HG02571 (cell line): ENCODE measurements around the gene STARD10.

Source experiments
- ATAC-seq: cut with Tn5 transposase; IDR thresholded peaks from one replicate; pipeline ENCODE4 v1.9.1; 2021; ENCODE audit warnings: mild to moderate bottlenecking, moderate library complexity; ENCODE audit not compliant: unreplicated experiment

The STARD10 gene

DNA sequence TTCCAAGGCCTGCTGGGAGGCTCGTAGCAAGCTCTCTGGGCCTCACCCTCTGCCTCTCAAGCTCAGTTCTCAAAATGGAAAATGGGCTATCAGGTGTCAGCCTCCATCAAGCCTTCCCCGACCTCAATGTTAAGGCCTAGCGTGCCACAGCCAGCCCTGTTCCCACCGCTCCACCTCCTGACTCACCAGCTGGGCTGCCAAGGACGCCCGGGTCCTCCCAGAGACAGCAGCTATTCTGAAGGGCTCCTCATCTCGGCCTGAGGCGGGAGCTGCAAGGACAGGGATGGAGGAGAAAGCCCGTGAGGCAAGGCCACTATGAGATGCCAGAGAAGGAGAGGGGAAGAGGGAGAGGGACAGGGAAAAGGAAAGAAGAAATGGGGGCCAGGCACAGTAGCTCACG, 61.5 kb downstream of the STARD10 start:
- no peak for ATAC-seq

DNA sequence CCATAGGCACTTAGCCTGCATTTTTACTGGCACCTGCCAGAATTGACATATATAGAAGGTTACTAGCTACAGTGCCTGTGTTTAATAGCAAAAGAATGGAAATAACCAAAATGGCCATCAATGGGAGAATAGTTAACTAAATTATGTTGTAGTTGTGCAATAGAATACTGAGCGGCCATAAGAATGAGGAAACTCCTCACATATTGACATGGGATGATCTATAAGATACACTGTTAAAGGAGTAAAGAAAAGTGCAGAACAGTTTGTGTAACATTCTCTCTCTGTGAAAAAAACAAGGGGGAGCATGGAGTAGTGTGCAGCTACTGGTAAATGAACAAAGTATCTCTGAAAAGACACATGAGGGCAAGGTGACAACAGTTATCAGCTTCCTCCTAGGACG, 63.1 kb downstream of the STARD10 start:
- ATAC-seq: no peak

DNA sequence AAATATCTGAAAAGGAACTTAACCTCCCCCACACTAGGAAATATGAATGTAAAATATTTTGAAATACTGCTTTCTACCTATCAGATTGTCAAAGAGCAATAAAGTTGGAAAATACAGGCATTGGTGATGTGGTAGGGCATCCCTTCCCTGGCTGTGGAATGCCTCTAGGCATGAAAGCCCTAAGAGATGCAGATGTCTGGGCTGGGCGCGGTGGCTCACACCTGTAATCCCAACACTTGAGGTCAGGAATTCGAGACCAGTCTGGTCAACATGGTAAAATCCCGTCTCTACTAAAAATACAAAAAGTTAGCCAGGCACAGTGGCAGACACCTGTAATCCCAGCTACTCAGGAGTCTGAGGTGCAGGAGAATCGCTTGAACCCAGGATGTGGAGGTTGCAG, 63.6 kb downstream of the STARD10 start:
- ATAC-seq: no peak

DNA sequence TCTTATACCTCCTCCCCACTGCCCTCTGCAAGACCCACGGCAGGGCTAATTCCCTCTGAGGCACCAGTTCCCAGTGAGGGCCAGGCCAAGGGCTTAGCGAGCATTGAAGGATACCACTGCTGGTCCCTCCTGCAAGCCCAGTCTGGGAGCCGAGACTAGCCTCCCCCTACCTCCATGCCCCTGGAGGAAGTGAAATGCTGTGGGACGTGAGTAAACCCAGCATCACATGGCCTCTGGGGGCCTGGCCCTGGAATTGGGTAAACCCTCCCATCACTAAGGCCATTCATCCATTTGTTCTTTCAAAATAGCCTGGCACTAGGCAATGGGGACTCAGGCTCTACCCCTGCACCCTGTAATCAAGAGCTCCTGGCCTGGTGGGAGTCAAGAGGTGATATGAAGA, 66.3 kb downstream of the STARD10 start:
- no peak for ATAC-seq

DNA sequence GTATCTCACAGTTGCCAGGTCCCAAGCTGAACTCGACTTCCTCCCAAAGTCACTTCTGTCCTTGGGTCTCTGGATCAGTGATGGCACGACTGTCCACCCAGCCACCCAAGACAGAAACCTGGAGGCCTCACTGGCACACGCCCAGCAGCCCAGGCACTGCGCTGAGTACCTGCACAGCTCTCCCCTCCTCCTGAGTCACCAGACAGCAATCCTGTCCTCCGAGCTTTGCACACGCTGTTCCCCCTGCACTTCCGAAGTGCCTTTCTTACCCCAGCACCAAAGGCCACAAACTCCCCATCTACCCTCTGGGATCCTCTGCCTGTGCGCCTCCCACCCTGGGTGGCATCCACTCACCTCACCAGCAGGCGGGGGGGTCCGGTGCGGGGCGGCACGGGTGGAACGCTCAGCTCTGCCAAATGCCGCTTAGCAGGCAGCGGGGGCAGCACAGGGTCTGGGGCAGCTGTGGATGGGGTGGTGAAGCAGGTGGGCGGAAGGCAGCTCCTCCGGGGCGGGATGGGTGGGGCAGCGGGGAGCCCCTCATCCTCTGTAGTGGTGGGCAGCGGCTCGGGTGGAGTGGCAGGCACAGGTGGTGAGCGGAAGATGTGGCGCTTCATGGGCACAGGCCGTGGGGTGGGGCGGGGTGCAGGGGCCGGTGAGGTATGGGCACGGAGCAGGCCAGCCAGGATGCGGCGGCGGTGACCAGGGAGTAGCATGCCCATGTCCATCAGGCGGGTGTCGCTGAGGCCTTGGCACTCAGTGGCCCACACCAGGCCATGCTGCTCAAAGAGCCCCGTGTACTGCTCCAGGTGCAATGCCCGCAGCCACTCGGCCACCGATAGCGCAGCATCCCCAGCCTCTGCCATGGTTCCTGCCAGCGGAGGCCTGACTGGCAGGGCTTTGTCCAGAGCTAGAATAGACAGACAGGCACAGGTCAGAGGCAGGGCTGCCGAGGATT, 67.3 kb downstream of the STARD10 start:
- ATAC-seq: no peak

DNA sequence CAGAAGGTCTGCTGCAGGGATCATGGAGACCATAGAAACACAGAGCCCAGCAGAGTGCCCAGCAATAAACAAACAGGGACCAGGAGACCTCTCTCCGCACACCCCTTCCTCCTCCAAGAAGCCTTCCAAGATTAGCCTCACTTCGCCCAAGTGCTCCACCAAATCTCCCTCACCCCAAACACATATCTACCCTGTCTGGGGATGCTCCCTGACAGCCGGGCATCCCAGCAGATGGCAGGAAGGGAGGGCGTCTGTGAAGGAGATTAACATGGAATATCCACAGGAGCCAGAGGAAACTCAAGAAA, 68.2 kb downstream of the STARD10 start:
- ATAC-seq: no peak

DNA sequence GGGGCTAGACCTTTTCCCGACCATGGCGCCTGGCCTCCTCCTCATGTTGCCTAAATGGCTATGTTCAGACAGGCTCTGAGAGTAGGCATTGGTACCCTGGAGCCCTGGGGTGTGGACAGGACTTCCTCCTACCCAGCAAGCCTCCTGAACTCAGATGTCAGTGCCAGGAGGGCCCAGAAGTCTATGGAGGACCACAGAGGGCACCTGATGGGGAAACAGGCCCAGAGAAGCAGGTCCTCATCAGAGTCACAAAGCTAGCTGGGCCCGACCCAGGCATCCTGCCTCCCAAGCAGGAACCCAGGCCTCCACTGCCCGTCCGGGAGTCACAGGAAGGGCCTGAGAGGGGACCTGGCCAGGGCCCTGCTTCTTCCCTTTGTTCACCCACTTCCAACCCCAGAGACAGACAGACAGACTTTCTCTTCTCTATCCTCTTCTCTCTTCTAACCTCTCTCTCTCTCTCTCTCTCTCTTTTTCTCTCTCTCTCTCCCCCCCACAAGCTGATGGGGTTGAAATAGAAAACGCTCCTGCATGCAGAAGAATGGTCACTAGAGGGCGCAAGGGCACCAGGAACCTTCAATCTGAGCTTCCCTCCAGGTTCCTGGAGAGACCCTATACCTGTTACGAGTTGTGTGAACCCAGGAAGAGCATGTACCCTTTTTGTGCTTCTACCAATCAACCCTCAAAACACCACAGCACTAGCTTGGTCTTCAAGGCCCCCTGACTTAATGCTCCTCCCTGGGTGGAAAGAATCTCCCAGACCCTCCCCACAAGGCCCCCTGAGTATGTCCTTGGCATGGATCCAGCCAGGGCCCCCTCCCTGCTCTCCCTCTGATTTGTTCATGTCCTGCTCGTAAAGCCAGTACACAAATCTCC, 68.8 kb downstream of the STARD10 start:
- no peak for ATAC-seq

DNA sequence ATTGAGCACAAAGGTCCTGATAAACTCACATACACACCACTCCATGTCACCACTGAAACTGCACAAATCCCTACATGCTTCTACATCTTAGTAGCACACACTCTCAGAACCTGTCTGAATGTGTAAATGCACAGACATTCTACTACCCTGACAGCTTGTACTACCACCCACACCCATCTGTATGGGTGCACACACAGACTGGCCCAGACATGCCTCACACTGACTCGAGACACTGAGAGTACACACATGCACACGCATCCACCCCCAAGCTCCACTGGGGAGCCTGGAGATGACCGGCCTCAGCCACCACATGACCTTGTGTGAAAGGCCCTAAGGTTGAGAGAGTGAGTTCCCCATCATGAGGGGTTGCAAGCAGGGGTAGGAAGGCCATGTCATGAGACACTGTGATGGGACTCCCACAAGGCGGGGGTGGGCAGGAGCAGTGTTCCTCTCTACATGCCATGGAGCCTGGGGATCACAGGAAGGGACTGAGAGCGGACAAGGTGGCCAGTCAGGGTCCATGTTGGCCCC, 69.8 kb downstream of the STARD10 start:
- ATAC-seq: no peak

DNA sequence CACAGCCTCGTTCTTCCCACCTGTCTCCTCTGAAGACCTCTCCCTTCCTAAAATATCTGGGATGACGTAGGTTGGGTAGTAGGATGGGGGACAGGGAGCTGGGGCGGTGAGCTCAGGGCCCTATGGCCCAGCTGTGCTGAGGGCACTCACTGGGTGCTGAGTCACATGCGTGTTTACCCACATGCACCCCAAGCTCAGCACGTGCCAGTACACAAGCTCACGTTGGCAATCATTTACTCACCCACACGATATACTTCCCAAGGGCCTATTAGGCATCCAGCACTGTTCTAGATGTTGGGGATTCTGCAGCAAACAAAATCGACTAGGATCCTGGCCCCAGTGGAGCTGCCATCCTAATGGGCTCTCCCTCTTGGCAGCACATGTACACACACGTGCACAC, 70.3 kb downstream of the STARD10 start:
- ATAC-seq: no peak

DNA sequence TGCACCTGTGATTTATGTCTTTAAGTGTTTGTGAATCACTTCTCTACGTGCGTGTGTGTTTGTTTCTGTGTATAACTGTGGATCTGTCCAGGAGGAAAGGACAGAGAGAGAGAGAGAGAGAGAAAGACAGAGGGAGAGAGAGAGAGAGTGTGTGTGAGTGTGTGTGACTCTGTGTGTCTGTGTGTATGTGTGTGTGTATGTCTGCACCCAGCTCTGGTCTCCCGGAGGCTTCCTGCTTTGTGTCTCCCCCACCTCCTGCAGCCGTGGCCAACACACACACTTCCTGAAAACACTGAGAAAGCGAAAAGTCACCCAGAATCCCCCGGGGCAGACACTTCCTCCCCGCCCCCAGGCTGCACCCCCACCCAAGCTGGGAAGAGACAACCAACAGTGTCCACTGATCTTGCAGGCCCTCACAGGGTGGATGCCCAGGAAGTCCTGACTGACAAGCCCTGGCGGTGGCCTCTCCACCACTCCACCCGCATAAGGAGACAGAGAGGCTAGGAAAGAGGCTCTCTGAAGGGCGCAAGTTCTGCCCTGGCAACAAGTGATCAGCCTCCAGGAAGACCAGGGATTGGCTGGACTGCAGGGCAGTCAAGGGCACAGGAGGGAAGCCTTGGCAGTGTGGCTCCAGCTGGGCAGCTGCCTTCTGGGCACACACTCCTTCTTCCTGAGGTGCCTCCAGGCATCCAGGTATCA, 71.6 kb downstream of the STARD10 start:
- ATAC-seq: peak; percentile 67

DNA sequence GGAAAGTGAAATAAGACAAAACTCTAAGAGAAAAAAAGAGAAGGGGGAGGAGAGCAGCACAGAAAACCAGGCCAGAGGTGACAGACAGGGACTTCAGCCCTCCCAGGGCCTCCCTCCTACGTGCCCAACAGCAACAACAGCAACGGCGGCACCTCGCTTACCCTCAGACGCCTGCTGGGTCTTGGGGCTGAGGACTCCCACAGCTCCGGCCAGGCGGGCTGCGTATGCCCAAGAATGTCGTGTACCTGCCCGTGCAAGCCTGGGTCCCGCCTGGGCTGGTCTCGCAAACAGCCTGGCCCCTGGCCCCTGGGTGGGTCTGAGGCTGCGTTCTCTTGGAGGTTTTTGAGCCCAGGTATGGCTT, 72.2 kb downstream of the STARD10 start:
- ATAC-seq: no peak

DNA sequence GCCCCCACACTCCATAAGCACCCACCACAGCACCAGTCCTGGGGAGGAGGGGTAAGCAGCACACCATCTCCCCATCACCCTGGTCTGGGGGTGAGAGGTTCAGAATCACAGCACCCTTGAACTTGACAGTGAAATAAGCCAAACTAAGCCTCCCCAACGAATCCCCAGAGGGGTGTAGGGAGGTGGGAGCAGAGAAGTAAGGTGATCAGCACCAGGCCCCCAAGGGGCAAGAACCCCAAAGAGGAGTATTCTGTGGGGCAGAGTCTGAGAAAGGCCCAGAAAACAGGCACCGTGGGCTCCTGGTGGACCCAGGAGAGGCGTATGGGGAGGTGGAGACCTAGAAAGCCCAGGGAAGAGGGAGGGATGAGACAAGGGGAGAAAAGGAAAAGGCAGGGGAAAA, 72.6 kb downstream of the STARD10 start:
- no peak for ATAC-seq

DNA sequence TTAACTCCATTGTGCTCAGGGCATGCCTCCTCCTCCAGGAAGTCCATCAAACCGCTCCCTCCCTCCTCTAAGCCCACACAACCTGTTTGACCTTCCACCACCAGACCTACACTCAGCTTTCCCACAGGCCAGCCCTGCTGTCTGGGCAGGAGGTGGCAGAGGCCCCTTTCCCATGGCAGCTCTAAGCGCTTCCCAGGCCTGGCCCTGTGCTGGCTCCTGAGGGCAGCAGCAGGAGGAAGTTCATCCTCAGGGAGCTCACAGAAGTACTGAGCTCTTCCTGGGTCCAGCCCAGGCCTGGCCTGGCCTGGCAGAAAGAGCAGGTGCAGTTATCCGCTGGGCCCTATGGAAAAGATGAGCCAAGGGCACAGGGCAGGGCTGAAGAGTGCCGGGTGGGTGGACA, 73.1 kb downstream of the STARD10 start:
- ATAC-seq: no peak

DNA sequence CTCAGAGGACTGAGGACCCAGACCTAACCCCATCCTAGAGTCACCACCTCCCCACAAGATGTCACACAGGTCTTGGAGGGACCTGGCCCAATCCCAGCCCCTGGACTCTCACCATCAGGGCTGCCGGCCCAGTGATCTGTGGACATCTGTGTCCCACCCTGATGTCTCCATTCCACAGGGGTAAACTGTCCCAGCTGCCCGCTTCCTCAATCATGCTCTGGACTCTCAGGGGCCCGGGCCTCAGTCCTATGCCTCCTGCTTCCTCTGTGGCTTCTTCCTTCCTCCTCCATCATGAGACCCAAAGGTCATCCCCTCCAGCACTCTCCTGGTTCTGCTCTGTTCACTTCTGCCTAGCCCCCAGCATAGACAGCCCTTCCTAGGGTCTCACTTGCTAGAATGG, 73.8 kb downstream of the STARD10 start:
- ATAC-seq: no peak

DNA sequence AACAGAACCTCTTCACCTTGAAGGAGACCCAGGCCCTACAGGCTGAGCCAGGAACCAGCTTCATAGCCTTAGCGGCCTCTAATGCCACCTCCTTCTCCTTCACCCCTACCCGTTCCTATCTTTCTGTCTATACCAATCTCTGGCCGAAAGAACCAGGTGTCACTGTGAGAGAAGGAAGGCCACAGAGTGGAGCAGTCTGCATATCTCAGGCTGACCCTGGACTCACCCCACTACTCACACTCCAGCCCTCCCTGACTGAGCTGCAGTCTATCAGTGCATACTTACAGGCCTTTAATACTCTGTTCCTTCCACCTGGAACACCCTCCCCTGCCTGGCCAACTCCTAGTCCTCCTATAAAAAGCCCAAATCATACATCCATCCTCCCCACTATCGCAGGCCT, 74.3 kb downstream of the STARD10 start:
- no peak for ATAC-seq

DNA sequence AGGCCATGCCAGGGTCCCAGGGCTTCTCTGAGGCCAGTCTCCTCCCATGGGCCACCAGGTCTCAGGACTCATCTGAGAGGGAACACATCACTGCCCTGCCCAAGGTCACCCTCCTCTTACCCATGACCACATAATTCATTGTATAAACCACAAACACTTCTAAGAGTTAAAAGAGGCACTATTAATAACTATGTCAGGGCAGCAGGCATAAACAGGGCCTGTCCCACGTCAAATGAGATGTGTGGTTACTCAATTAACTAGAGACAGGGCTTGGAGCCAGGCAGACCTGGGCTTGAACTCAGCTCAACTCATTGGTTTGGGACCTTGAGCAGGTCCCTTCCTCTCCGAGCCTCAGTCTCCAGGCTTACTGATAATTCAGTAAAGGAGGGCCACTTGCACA, 74.7 kb downstream of the STARD10 start:
- ATAC-seq: no peak

DNA sequence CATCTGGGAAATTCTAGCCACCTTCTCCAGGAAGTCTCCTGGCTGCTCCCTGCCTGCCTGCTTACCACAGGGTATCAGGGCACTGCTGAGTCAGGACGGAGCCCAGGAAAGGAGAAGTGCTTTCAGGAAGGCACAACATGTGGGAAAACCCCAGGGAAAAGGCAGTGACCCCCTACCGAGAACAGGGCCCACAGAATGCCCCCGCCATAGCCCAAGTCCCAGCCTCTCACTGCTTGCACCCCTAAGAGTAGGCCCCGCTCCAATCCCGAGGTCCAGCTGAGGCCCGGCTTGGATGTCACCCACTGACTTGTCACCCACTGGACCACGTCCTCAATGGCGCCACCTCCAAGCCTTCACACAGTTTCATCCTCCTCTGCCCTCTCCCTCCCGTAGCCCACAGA, 75.7 kb downstream of the STARD10 start:
- no peak for ATAC-seq

DNA sequence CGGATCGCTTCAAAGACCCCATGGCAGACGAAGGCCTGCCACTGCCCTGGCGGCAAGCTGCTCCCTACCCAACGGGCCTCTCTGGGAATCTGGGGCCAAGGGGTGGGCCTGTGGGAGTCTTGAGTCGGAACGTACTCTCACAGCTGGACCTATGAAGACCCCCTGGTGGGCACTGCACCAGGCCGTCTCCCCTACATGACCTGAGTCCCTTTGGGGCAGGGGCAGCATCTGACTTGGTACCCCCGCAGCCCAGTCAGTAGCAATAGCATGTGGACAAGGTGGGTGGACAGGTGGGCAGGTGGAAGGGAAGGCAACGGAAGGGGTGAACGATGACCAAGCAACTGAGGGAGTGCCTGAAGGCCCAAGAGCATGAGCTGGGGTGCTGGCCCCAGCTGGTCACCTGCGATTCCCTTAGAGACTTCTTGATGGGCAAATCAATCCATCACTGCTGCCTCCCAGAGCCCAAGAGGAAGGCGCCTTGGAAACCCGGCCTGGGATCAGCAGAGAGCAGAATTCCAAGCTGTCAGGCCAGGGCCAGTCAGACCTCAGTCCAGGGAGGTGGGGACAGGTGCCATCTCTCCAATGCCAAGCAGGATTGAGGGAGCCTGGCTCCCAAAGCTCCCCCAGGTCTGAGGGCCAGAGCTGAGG, 76.9 kb downstream of the STARD10 start:
- no peak for ATAC-seq

DNA sequence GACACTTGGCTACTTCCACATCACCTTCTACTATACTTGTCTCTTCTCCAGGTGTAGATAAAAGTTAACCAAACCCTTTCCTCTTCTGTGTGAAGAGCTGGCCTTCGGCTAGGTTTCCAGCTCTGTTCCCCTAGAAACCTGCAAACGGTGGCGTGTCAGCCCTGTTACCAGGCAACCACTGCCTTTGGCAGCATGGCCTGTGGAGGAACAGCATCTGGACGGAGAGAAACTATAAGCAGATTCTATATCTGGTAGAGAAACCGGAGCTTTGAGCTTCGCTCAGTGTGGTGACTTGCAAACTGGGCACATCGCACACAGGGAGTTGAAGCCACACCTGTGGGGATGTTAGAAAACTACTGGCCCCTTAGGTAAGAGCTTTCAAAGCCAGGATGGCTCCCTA, 77.6 kb downstream of the STARD10 start:
- no peak for ATAC-seq

DNA sequence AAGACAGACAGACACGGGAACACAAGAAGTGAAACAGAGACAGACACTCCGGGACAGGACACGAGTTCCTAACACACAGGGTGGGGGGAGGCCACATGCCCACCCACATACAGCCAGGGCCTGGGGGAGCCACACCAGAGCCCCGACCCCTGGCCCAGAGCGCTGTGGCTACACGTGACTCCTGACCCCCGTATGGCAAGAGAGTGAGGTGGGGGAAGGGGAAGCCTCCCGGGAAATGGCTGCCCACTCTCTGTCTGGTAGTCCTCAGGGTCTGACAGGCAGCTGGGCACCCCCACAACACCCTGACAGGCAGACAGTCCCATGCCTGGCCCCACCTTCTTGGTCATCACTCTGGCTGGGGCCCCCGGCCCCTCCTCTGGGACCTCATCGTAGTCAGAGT, 81.0 kb downstream of the STARD10 start:
- ATAC-seq: no peak
